Limb (tissue), 2 donors: ENCODE results near the gene PSMD14.

Source experiments
- DNase-seq, 2 donors: peaks; one replicate each; pipeline ENCODE4 v3.0.0-alpha.2; 2016; ENCODE audit errors: extremely low spot score in 2 of 2

PSMD14 gene

GRCh38 chr2:161381546-161381945 is 73.3 kb downstream of the PSMD14 start:
- DNase-seq, result no peak

GRCh38 chr2:161382747-161383146 is 74.5 kb downstream of the PSMD14 start:
- no peak for DNase-seq

- DNase-seq, result no peak
Measured at GRCh38 chr2:161384864-161385263, 76.6 kb downstream of the PSMD14 start.

- no peak for DNase-seq
Measured at GRCh38 chr2:161386228-161386824, 78.1 kb downstream of the PSMD14 start.

- DNase-seq, result no peak
Measured at GRCh38 chr2:161388146-161388779, 80.0 kb downstream of the PSMD14 start.

- DNase-seq, result no peak
Measured at GRCh38 chr2:161391737-161392506, 83.7 kb downstream of the PSMD14 start.

GRCh38 chr2:161400076-161400475 is 91.9 kb downstream of the PSMD14 start:
- DNase-seq, result no peak

- no peak for DNase-seq
Measured at GRCh38 chr2:161402297-161402696, 94.1 kb downstream of the PSMD14 start.

- no peak for DNase-seq
Measured at GRCh38 chr2:161406316-161406715, 98.1 kb downstream of the PSMD14 start.

GRCh38 chr2:161407597-161407996 is 99.4 kb downstream of the PSMD14 start:
- DNase-seq, result no peak

- DNase-seq, result no peak
Measured at GRCh38 chr2:161409308-161409907, 101.2 kb downstream of the PSMD14 start.

- no peak for DNase-seq
Measured at GRCh38 chr2:161412346-161412745, 104.1 kb downstream of the PSMD14 start.

GRCh38 chr2:161414042-161415033 is 106.1 kb downstream of the PSMD14 start:
- peak in 1 of 2 donors; percentile 63 for DNase-seq

- peak in 1 of 2 donors; percentile 51 for DNase-seq
Measured at GRCh38 chr2:161415034-161415986, 107.1 kb downstream of the PSMD14 start.

GRCh38 chr2:161415987-161416707 is 107.9 kb downstream of the PSMD14 start, which contains the start of gene TBR1:
Gene TBR1 (plus strand): TSS chr2:161416297. CDS start chr2:161416411, 114 bp downstream.
- no peak for DNase-seq

GRCh38 chr2:161416708-161417437 is 108.6 kb downstream of the PSMD14 start:
- peak in 1 of 2 donors; percentile 51 for DNase-seq

GRCh38 chr2:161417438-161418274 is 109.4 kb downstream of the PSMD14 start:
- no peak for DNase-seq
